GM21825 (cell line): ENCODE results near the gene INTS11.

ENCODE experiments used
- ATAC-seq: cut with Tn5 transposase; IDR thresholded peaks from one replicate; pipeline ENCODE4 v1.9.1; 2021; ENCODE audit warnings: mild to moderate bottlenecking, moderate library complexity; ENCODE audit not compliant: unreplicated experiment

The INTS11 gene

DNA sequence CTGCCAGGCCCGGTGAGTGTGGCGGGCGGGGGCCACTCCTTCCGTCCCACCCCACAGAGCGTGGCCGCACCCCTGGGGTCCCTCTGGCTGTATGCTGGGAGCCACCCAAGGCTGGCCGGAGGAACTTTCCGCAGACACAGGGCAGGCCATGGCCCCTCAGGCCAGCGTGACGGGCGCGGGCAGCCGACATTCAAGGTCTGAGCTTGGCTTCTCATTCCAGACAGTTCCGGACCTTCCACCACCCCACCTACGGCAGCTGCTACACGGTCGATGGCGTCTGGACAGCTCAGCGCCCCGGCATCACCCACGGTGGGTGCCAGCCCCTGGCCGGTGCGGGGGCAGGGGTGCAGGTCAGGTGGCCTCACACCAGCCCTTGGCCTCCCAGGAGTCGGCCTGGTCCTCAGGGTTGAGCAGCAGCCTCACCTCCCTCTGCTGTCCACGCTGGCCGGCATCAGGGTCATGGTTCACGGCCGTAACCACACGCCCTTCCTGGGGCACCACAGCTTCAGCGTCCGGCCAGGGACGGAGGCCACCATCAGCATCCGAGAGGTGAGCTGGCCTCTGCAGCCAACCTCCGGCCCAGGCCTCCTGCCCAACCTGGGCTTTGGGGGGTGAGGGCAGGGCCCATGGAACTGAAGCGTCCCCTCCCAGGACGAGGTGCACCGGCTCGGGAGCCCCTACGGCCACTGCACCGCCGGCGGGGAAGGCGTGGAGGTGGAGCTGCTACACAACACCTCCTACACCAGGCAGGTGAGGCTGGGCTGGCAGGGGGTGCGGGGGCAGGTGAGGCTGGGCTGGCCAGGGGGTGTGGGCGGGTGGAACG lies 37.0 kb downstream of the INTS11 start:
- ATAC-seq: no peak

DNA sequence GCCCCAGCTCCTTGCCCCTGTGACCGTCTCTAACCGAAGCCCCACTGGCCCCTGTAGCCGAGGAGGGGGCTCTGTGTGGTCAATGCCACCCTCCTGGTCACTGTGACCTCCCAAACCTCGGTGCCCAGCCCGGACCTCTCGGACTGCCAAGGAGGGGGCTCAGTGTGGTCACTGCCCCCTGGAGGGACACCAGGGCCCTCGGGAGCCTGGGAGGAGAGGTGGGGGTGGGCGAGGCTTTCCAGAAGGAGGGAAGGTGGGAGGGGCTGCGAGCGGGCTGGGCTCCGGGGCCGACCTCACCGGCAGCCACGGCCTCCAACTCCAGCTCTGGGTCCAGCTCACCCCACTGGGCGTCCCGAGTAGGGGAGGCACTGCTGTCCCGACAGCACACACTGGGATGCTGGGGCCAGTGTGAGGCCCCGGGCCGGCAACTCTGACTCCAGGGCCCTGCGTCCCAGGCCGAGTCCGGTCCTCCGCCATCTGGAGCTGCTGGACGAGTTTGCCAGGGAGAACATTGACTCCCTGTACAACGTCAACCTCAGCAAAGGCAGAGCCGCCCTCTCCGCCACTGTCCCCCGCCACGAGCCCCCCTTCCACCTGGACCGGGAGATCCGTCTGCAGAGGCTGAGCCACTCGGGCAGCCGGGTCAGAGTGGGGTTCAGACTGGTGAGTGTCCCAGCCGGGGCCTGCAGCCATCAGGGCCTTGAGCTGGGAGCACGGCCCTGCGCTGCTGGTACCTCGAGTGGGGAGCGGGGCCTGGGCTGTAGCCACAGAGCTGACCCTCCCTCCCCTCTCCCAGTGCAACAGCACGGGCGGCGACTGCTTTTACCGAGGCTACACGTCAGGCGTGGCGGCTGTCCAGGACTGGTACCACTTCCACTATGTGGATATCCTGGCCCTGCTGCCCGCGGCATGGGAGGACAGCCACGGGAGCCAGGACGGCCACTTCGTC lies 37.9 kb downstream of the INTS11 start:
- no peak for ATAC-seq

DNA sequence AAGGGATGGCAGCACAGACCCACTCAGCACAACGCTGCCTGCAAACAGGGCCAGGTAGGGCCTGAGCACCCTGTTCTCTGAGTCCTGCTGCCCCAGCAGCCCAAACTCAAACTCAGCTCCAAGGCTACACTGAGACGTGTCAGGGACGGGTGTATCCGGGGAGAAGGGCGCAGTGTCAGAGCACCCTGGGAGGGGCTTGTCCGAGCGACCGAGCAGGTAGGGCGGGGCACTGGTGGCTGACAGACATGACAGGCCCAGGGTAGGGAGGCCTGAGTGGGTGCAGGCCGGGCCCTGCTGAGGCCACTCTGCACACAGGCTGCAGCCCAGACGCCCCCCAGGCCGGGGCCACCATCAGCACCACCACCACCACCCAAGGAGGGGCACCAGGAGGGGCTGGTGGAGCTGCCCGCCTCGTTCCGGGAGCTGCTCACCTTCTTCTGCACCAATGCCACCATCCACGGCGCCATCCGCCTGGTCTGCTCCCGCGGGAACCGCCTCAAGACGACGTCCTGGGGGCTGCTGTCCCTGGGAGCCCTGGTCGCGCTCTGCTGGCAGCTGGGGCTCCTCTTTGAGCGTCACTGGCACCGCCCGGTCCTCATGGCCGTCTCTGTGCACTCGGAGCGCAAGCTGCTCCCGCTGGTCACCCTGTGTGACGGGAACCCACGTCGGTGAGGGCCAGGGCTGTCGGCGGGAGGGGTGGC lies 38.7 kb downstream of the INTS11 start:
- no peak for ATAC-seq

DNA sequence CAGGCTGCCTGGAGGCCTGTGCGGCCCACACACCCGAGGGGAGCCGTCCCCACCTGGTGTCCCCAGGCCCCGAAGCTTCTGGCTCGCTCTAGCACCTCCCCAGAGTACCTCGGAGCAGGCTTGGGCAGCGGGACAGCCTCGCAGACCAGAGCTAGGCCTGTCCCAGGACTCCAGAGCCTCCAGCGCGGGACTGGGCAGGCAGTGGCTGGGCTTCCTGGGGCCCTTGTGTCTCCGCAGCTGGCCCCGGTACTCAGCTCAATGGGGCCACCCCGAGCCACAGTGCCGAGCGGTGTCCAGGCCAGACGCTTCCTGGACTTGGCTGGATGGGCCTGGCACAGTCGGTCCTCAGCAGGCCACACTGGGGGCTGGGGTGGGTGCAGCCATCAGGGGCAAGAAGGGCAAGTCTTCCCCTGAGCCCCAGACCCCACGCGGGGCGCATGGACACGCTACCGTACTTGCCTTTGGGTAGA lies 39.3 kb downstream of the INTS11 start:
- ATAC-seq: no peak

DNA sequence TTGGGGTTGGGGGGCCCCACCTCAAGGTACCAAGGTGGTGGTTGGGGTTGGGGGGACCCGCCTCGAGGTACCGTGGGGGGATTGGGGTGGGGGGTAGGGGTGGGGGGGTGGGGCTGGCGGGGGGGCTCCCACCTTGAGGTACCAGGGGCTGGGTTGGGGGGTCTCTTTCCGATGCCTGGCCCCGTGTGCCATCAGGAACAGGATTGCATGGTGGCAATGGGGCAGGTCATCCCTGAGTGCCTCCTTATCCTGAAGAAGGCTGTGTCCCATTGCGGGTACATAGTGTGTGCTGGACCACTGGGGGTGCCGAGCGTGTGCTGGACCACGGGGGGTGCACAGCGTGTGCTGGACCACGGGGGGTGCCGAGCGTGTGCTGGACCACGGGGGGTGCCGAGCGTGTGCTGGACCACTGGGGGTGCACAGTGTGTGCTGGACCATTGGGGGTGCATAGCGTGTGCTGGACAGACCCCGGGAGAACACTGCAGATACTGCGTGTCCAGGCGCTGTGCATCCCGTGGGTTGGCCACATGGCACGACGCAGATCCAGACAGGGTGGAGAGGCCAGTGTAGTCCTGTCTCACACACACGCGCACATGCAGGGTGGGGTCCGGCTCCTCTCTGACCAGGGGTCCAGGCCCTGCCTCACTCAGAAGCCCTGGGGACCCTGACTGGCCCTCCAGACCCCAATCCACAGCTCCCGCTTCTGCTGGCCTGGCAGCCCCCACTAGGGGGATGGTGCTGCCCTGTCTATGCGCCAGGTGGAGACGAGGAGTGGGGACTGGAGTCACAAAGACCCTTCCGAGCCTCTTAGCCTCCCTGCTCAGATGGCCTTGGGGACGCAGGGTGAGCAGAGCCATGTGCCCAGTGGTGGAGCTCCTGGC lies 40.0 kb downstream of the INTS11 start:
- no peak for ATAC-seq

DNA sequence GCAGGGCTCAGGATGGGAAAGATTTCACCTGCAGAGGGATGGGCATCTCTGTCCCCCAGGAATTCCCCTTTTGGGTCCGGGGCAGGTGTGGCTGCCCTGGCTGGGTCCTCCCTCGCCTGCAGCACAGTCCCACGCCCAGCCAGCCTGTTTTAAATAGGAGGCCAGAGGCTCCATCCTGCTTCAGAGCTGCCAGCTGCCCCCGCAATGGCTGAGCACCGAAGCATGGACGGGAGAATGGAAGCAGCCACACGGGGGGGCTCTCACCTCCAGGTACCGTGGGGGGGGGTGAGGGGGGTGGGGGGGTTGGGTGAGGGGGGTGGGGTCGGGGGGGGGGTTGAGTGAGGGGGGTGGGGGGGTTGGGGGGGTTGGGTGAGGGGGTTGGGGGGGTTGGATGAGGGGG lies 40.6 kb downstream of the INTS11 start:
- ATAC-seq: no peak

DNA sequence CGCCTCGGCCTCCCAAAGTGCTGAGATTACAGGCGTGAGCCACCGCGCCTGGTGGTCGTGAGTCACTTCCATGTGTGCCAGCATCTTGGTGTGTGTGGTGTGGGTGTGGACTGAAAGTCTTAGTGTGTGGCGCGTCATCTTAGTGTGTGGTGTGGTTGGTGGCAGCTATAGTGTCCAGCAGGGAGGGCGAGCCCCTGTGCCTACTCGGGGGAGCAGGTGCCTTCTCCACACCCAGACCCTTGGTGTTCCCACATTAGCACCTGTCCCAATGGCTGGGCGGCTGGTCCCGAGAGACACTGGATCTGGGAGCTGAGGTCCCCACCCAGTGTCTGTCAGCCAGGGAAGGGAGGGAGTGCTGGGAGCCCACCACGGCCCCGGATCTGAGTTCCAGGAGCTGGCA lies 41.5 kb downstream of the INTS11 start:
- no peak for ATAC-seq

DNA sequence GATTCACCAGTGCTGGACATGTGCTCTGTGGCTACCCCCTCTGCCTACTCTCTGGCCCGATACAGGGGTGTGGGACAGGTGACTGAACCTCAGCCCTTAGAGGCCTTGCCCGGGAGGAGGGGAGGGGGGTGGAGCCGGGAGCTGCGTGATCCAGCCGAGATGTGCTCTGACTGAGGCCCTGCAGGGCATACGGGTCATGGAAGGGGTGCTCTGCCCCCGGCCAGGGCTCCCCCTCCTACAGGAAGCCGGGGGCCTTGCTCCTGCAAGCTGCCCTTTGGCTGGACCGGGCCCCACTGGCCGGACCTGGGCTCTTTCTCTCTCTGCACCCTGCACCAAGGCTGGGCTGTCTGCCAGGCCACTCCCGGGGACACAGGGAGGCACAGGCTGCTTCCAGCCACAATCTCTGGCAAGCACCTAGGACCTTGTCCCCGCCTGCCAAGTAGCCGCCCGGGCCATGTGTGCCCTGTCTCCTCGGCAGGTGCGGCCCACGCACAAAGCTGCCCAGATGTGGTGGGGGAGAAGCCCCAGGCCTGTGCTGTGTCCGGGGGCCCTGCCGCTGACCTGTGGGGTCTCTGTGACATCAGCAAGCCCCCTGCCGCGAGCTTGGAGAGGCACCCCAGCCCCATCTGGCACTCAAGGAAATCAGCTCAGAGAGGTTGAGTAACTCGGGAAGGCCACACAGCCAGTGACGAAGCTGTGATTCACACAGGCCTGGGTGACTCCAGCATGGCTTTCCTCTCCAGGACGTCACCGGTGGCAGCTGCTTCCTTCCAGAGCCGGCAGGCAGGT lies 42.7 kb downstream of the INTS11 start:
- no peak for ATAC-seq

DNA sequence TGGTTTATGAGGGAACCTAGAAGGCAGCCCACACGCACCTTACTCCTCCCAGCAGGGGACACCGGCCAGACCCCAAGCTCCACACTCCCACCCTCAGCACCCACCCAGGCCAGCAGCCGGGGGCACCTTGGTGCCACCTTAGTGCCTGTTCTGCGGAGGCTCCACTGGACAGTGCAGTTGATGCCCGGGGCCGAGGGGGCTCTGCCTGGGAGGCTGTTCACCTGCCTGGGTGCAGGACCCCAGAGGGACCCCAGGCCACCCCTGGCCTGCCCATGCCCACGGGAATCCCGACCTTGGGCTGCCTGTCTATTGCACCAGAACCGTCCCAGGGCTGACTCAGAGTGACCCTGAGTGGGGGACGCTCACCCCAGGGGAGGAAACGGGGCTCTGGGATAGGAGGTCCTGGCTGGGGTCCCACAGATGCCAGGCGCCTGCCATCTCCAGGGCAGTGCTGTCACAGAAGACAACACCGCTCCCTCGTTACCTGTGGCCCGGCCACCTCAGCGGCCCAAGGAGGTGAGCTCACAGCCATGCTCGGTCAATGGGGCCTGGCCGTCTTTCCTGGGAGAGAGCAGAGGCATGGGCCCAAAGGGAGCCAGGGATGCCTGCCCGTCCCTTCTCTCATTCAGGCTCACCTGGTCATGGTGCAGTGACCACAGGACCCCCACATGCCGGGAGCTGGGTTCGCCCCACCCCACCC lies 43.5 kb downstream of the INTS11 start:
- ATAC-seq: no peak

DNA sequence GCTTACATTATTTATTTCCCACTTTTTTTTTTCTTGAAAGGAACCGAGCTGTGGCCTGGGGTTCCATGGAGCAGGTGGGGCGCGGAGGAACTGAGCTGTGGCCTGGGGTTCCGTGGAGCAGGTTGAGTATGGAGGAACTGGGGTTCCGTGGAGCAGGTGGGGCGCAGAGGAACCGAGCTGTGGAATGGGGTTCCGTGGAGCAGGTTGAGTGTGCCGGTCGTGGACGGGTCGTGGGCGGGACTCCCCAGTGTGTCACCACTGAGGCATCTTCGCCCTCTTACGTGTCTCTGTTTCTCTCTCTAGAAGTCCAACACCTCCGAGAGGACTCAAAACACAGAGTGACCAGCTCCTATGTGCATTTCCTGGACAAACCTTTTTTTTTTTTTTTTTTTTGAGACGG lies 45.4 kb downstream of the INTS11 start:
- ATAC-seq: no peak

DNA sequence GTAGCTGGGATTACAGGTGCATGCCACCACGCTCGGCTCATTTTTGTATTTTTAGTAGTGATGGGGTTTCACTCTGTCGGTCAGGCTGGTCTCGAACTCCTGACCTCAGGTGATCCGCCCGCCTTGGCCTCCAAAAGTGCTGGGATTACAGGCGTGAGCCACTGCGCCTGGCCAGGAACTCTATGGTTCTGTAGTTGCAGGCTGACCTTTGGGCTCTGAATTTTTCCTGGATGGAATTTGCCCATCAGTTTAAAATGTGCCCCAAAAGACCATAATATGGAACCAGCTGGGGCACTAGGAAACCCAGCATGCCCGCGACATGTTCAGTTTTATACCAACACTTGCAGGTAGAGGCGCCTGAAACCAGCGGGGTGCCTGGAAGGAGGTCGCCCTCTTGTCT lies 45.8 kb downstream of the INTS11 start:
- ATAC-seq: no peak

DNA sequence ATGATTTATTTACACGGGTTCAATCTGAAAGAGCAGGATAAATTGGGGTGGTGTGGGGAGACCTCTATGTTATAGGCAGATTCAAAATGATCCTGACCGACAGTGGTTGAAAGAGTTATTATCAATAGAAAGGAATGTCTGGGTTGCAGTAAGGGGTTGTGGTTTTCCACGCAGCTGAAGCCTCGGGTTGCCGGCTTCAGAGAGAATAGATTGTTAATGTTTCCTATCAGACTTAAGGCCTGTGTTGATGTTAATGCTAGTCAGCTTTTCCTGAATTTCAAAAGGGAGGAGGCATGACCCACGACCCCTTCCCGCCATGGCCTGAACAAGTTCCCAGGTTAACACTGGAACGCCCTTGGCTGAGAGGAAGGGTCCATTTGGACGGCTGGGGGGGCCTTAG lies 48.6 kb downstream of the INTS11 start:
- no peak for ATAC-seq

DNA sequence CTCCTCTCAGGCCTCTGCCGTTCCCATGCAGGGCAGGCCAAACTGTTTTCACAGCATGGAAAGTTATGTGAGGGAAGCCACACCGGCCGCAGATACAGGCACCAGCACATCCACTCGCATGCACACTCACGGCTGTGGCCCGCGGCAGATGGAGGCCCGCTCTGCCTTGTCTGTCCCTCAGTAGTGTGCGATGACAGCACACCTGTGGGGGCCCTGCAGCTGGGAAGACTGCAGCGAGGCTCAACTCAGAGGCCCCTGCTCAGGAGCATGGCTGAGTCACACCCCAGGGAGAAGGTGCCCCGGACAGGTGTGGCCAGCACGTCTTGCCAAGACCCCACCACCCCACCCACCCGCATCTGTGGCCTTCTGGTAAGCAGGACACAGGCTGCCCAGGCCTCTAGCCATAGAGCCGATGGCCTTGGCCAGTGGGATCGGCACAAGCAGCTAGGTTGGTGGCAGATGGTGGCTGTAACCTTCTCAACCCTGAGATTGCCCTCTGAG lies 49.5 kb downstream of the INTS11 start:
- no peak for ATAC-seq

DNA sequence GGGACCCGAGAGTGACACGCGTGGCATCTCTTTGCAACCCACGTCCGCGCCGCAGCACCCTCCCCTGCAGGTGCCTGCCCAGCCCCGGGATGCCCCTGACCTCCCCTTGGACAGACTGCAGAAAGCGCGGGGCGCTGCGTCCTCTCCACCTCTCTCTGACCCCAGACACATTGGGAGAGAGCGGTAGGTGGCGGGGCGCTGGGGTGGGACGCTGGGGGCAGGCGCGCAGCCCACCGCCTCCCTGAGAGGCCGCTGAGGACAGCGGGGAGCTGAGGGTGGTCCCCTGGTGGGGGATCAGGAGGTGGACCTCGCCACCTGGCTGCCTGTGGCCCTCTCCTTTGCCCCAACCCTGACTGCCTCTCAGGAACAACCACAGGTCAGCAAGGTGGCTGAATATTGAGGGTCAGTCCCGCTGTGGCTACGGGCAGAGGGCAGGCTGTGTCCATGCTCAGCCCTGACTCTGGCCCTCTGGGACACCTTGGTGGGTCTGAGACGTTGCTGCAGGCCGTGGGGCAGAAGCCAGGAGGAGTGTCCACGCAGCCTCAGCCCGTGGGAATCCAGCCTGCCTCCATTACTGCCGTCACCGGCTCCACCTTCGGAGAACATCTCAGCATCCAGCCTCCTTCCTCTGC lies 50.0 kb downstream of the INTS11 start:
- ATAC-seq: peak; percentile 18

DNA sequence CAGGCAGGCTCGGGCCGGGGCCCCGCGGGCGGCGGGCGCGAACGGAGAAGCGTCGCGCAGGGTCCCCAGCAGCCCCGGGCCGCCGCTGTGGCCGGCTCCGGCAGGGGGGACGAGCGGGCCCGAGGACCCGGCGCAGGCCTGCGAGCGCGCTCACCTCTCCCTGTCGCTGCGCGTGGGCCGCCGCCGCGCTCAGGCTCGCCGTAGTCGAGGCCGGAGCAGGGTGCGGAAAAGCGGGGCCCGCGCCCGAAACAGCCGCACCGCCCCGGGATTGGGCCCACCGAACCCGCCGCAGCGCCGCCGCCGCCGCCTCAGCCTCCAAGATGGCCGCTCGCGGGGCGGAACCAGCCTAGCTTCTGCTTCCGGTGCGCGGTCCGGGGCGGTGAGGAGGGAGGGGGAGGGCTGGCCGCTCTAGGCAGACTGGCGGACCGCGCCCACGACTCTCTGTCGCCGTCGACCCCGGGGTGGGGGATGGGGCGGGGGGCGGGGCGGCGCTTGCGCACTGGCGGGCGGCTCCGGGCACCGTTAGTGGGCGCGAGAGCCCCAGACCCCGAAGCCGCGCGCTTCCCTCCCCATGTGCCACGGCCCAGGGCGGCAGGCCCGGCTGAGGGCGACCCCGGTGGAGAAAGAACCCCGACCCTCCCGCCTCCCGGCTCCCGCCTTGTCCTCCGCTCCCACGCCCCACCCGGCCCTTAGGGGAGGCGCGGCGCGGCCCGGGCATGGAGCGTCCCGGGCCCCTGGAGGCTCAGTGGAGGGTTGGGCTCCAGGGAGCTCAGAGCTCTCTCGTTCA lies 50.8 kb downstream of the INTS11 start, which contains the start of gene UBE2J2:
UBE2J2 (minus strand) TSS at position 343 of the 787 bp plus-strand sequence. CDS start 5,862 bp downstream, outside the sequence.
- ATAC-seq: peak; percentile 78

DNA sequence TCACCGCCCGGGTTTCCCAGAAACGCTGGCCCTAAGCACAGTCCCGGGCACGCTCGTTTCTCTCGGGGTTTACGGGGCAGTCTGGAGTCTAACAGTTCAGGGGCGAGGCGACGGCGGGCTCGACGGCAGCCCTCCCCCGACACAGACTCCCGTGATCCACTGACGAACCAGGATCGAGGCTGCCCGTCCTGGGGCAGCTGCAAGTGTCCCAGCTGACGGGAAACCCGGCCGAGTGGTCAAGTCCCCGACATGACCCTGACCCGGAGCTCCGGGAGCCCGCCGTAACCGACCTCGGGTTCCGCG lies 51.3 kb downstream of the INTS11 start:
- no peak for ATAC-seq
